Fibroblast of peridontal ligament (primary cell): ENCODE results near the gene MEIOSIN.
"Not testable (repeated sequence)": the region's sequence is repeated elsewhere in the genome, so short reads cannot be mapped to it uniquely, and the experiment has no call there.

Source experiments
- DNase-seq: peaks from one replicate; pipeline ENCODE4 v3.0.0-alpha.2; 2010; ENCODE audit errors: extremely low read depth

The MEIOSIN gene

DNA sequence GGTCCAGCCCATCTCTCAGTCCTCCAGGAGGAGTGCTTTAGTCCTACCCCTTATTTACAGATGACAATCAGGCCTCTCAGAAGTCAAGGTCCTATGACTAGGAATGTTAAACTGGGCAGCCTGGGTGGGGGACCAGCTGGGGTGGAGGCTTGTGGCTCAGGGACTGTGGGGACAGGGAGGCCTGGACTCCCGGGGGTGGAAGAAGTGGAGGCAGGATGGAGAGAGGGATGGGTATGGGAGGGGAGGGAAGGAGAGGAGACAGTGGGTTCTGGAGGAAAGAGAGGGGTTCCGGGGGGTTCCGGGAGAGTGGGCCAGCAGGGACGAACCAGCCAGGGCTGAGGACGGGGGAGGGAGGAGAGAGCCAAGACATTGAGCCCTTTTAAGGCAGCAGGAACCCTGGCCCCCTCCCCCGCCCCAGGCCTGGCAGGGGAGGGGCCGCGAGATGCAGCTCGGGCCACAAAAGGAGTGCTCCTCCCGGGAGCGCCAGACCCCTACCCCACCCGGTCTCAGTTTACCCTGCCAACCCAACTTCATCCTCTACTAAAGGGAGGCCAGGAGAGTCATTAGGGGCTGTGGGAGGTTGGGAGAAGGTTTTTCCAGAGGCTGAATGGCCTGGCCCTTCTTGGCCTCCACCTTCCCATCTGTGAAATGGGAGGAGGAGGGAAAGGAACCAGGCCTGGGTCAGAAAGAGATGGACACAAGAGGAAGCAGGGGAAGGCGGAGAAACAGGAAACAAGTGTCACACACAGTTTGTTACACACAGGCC, 47.4 kb downstream of the MEIOSIN start:
- no peak for DNase-seq

DNA sequence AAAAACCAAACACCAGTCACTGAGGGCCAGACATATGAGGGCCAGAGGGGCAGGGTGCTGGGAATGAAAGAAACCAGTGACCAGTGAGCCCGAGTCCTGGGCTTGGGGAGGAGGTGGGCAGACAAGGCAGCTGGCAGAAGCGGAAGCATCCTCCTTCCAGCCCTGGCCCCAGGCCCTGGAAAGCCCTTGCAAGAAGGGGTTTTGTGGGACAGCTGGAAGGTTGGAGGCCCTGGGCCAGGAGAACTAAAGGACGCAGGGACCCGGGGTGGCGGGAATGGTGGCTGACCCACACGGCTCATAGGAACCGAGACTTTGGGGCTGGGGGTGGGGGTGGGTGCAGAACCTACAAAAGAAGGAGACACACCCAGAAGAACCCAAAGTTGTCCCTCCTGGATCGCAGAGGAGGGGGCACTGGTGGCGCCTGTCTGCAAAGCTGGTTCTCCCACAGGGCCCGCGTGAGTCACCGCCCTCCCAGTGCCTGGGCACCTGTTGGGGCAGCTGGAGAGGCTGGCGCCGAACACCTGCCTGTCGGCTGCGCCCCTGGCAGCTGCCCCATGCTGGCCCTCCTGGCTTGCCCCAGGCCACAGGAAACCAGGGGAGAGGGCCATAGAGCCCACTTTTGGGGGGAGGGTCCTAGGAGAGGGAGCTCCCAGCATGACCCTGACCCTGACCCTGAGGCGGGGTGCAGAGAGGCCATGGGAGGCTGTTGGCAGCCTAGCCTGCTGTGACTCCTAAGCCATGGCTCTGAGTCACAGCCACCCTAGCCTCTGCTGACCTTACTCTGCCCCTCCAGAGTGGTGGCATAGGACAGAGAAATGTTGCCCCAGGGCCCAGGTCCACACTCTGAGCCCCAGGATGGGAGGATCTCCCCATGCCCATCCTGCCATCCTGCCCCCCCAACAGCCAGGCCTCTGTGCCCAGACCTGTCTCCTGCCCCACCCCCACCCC, 48.2 kb downstream of the MEIOSIN start:
- DNase-seq: no peak

GRCh38 chr19:45782162-45782691, 49.0 kb downstream of the MEIOSIN start, which contains the start of gene DMPK:
DMPK (minus strand) TSS chr19:45782490; CDS start chr19:45782352, 138 bp downstream.
- DNase-seq: no peak

GRCh38 chr19:45782820-45783785, 49.9 kb downstream of the MEIOSIN start:
- peak; percentile 82 for DNase-seq

DNA sequence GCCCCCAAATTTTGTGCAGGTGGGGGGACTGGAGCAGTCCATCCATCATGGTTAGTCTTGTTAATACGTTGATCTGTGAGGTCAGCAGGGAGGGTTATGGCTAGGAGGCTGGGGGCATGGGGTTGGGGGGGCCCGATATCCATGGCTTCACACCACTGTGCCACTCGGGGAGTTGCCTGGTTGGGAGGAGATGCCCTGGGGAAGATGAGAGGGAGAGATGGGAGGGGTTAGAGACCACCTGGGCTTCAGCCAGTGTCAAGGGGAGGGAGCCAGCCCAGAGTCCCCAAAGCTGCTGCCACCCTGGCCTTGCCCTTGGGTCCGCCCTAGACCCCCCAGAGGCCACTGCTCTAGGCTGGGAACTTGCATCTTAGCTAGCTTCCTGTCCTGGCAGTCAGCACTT, 50.9 kb downstream of the MEIOSIN start:
- DNase-seq: no peak

DNA sequence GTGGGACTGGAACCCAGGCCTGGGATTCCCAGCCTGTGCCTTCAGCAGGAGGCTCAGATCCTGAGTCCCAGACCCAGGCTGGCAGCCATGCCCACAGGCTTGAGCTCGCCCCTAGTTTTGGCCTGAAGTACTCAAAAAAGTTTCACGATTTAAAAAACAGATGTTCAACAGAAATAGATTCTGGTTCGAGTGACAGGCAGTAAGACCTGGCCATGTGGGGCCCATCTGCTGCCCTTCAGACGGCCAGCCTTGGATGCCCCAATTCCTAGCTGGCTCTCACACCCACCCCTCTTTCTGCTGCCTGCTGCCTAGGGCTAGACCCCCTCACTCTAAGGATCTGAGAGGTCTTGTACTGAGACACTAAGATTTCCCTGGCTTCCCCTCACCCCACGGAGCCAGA, 51.9 kb downstream of the MEIOSIN start:
- no peak for DNase-seq

DNA sequence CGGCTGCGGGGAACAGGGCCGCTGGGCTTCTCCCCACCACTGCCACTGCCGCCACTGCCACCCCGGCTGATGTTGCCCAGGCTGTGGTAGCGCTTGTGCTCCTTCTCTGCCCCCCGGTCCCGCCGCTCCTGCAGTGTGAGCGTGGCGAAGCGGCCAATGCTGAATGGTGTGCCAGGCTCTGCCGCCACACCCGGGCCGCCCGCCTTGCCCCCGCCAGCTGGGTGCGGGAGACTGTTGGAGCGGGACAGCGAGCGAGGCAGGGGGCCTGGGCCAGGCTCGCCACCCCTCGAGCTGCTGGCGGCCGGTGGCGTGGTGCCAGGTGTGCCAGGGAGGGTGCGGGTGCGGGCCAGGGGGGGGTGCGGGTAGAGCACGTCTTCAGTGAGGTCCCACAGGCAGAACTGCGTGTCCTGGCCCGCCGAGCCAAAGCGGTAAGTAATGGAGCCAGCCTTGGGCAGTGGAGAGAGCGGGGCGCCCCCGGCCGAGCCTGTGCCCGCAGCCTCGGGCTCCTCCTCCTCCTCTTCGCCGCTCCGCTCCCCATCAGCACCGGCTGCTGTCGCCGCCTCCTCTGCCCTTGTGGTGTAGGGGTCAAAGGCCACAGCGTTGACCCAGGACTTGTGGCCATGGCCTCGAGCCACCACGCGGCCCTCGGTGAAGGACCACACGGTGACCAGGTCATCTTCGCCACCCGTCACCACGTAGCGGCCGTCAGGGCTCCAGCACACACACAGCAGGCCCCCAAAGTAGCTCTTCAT, 52.7 kb downstream of the MEIOSIN start:
- no peak for DNase-seq

GRCh38 chr19:45786533-45786894, 53.3 kb downstream of the MEIOSIN start:
- DNase-seq: no peak

- no peak for DNase-seq
Measured at GRCh38 chr19:45789035-45789786, 56.0 kb downstream of the MEIOSIN start.

DNA sequence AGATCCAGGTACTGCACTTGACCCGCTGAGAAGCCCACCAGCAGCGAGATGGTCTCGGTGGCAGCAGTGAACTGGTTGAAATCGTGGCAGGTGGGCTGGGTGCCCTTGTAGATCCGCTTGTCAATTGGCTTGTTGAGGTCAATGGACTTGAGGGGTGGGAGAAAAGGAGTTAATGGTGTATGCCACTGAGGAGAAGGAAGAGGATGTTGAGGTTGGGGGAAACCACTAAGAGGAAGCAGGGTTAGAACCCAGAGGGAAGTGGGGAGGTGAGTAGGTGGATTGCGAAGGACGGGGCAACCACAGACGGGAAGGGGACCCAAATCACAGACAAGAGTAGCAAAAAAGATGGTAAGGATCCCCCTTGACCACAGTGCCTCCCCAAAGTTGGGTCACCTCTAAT, 57.7 kb downstream of the MEIOSIN start:
- DNase-seq: no peak

GRCh38 chr19:45791744-45792469, 58.7 kb downstream of the MEIOSIN start:
- no peak for DNase-seq

DNA sequence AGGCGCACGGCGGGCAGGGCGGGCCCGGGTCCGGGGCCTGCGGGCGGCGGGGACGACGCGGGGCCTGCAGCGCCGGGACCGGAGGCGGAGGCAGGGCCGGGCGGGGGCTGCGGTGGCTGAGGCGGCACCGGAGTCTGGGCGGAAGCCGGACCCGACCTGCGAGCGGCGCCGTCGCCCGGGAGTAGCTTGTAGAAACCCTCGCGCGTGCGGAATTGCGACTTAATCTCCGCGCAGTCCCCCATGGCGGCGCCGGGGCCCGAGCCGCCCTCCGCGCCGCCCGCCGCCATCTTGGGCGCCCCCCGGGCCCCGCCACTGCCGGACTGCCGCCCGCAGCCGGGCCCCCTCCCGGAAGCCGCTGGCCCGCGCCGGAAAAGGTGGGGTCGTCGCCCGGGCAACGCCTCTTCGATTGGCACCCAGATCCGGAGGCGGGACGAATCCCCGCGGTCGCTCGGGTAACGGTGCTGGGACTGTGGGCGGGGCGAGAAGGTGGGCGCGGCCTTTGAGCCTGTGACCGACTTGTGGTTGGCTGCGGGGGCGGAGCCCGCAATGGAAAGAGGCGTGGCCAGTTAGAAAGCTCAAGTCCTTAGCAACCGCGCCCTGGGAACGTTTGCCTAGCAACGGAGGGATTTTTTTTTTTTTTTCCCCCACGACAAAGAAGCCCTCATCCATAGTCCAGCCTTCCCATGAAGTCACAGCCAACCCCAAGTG, 59.4 kb downstream of the MEIOSIN start, which contains the start of gene DMWD:
TSS of gene DMWD (minus strand) at position 376 of the 708 bp plus-strand sequence. CDS start at position 287, 89 bp downstream.
- DNase-seq: peak; percentile 97

- no peak for DNase-seq
Measured at GRCh38 chr19:45793178-45793564, 59.9 kb downstream of the MEIOSIN start.

- DNase-seq: no peak
Measured at GRCh38 chr19:45793876-45794275, 60.6 kb downstream of the MEIOSIN start.

GRCh38 chr19:45794627-45795026, 61.4 kb downstream of the MEIOSIN start:
- no peak for DNase-seq

GRCh38 chr19:45798995-45799517, 65.8 kb downstream of the MEIOSIN start:
- peak; percentile 93 for DNase-seq

DNA sequence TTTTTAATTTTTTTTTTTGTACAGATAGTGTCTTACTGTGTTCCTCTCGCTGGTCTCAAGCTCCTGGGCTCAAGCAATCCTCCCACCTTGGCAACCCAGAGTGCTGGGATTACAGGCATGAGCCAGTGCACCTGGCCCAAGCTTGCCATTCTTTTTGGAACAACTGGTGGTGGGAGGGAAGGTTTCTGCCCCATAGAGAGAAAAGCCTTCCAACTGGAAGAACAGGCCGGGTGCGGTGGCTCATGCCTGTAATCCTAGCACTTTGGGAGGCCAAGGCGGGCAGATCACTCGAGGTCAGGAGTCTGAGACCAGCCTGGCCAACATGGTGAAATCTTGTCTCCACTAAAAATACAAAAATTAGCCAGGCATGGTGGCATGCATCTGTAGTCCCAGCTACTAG, 66.3 kb downstream of the MEIOSIN start:
- not testable (repeated sequence) for DNase-seq

DNA sequence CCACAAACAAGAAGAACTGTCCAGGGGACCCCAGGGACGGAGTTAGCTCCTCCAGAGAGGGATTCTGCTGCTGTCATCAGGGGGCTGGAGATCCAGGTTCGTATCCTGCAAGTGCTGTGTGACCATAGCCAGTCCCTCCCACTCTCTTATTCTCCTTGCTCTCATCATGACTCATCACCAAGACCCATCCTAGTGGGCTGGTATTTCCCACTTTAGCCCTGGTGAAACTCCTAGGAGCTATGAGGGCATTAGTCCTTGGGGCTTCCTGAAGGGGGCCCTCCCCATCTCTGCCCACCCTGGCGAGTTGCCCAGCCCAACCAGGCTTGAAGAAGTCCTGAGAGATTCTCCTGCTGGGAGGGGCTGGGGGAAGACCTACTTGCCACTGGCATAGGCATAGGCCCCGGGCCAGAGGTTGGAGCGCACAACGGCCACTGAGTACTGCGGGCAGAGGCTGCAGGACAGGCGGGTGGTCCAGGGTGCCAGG, 66.9 kb downstream of the MEIOSIN start:
- peak; percentile 41 for DNase-seq
